ENCODE measurements around the gene LARP7. TPM values are rescaled to one million over a fixed set of nuclear protein-coding genes. Genes with fewer than 3 reads are reported as not detected.

The LARP7 gene
- total and polyA plus RNA-seq, 2 of the 8 experiments (the other 6 are each of a cell fraction or from before 2014, with no cell fraction given): 9.3 to 38.3 TPM

DNA sequence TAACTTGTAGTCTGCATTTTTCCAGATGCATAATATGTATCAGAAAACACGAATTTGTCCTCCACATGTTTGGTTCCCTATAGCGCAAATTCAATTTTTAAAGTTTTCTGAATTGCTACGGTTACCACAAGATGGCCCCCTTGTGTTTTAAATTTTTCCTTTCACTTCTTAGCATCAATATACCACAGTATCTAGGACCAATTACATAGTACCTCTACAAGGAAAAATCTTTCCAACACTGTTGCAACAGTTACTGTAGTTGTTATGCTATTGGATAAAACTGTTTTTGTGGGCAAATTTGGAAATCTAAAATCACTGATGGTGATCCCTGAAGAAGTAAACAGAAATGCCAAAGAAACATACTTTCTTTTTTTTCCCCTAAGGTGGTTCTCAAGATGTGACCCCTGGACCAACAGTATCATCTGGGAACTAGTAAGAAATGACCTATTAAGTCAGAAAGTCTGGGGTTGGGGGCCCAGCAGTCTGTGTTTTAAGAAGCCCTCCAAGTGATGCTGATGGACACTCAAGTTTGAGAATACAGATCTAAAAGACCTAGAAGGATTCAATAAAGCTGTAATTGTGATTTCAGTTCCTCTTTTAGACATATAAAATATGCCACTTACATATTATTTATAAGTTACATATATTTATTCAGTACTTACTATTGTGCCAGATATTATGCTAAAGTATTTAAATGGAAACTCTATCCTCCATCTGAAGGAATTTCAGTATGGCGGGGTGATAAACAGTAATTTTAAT, 3.3 kb upstream of the LARP7 start (continued):
- TF ChIP-seq, protein P1, sequence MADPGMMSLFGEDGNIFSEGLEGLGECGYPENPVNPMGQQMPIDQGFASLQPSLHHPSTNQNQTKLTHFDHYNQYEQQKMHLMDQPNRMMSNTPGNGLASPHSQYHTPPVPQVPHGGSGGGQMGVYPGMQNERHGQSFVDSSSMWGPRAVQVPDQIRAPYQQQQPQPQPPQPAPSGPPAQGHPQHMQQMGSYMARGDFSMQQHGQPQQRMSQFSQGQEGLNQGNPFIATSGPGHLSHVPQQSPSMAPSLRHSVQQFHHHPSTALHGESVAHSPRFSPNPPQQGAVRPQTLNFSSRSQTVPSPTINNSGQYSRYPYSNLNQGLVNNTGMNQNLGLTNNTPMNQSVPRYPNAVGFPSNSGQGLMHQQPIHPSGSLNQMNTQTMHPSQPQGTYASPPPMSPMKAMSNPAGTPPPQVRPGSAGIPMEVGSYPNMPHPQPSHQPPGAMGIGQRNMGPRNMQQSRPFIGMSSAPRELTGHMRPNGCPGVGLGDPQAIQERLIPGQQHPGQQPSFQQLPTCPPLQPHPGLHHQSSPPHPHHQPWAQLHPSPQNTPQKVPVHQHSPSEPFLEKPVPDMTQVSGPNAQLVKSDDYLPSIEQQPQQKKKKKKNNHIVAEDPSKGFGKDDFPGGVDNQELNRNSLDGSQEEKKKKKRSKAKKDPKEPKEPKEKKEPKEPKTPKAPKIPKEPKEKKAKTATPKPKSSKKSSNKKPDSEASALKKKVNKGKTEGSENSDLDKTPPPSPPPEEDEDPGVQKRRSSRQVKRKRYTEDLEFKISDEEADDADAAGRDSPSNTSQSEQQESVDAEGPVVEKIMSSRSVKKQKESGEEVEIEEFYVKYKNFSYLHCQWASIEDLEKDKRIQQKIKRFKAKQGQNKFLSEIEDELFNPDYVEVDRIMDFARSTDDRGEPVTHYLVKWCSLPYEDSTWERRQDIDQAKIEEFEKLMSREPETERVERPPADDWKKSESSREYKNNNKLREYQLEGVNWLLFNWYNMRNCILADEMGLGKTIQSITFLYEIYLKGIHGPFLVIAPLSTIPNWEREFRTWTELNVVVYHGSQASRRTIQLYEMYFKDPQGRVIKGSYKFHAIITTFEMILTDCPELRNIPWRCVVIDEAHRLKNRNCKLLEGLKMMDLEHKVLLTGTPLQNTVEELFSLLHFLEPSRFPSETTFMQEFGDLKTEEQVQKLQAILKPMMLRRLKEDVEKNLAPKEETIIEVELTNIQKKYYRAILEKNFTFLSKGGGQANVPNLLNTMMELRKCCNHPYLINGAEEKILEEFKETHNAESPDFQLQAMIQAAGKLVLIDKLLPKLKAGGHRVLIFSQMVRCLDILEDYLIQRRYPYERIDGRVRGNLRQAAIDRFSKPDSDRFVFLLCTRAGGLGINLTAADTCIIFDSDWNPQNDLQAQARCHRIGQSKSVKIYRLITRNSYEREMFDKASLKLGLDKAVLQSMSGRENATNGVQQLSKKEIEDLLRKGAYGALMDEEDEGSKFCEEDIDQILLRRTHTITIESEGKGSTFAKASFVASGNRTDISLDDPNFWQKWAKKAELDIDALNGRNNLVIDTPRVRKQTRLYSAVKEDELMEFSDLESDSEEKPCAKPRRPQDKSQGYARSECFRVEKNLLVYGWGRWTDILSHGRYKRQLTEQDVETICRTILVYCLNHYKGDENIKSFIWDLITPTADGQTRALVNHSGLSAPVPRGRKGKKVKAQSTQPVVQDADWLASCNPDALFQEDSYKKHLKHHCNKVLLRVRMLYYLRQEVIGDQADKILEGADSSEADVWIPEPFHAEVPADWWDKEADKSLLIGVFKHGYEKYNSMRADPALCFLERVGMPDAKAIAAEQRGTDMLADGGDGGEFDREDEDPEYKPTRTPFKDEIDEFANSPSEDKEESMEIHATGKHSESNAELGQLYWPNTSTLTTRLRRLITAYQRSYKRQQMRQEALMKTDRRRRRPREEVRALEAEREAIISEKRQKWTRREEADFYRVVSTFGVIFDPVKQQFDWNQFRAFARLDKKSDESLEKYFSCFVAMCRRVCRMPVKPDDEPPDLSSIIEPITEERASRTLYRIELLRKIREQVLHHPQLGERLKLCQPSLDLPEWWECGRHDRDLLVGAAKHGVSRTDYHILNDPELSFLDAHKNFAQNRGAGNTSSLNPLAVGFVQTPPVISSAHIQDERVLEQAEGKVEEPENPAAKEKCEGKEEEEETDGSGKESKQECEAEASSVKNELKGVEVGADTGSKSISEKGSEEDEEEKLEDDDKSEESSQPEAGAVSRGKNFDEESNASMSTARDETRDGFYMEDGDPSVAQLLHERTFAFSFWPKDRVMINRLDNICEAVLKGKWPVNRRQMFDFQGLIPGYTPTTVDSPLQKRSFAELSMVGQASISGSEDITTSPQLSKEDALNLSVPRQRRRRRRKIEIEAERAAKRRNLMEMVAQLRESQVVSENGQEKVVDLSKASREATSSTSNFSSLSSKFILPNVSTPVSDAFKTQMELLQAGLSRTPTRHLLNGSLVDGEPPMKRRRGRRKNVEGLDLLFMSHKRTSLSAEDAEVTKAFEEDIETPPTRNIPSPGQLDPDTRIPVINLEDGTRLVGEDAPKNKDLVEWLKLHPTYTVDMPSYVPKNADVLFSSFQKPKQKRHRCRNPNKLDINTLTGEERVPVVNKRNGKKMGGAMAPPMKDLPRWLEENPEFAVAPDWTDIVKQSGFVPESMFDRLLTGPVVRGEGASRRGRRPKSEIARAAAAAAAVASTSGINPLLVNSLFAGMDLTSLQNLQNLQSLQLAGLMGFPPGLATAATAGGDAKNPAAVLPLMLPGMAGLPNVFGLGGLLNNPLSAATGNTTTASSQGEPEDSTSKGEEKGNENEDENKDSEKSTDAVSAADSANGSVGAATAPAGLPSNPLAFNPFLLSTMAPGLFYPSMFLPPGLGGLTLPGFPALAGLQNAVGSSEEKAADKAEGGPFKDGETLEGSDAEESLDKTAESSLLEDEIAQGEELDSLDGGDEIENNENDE (IDR thresholded peaks at IDR 0.05; ENCODE audit: insufficient replicate concordance, low read length): peak; percentile 67
- TF ChIP-seq RFX5 (IDR thresholded peaks at IDR 0.05; ENCODE audit: borderline replicate concordance, low read depth, low read length) (no peak), BCL11A (IDR thresholded peaks at IDR 0.05; ENCODE audit: low read depth in 2 of 2, low read length in 2 of 2) (no peak), EP300 (IDR thresholded peaks at IDR 0.05; ENCODE audit: borderline replicate concordance in 1 of 2, low read depth in 2 of 2, low read length in 2 of 2) (no peak), TEAD4 (IDR thresholded peaks at IDR 0.05; ENCODE audit: low read depth, low read length) (no peak), EGR1 (IDR thresholded peaks at IDR 0.05; ENCODE audit: borderline replicate concordance, low read depth, low read length) (no peak)
- TF ChIP-seq, protein P2, sequence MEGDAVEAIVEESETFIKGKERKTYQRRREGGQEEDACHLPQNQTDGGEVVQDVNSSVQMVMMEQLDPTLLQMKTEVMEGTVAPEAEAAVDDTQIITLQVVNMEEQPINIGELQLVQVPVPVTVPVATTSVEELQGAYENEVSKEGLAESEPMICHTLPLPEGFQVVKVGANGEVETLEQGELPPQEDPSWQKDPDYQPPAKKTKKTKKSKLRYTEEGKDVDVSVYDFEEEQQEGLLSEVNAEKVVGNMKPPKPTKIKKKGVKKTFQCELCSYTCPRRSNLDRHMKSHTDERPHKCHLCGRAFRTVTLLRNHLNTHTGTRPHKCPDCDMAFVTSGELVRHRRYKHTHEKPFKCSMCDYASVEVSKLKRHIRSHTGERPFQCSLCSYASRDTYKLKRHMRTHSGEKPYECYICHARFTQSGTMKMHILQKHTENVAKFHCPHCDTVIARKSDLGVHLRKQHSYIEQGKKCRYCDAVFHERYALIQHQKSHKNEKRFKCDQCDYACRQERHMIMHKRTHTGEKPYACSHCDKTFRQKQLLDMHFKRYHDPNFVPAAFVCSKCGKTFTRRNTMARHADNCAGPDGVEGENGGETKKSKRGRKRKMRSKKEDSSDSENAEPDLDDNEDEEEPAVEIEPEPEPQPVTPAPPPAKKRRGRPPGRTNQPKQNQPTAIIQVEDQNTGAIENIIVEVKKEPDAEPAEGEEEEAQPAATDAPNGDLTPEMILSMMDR (IDR thresholded peaks at IDR 0.05; ENCODE audit: control extremely low read depth in 1 of 3, insufficient read depth in 1 of 3, low read depth in 1 of 3, low read length in 3 of 3): peak in 2 of 3 experiments; percentile 41 to 54; a peak in 2 of 4 replicates

All from H1 (cell line).